ENCODE results near the gene LIPE.

LIPE gene

GRCh38 chr19:42442833-42443232 is 15.6 kb upstream of the LIPE start, which contains the start of gene CXCL17:
Gene CXCL17, minus strand, starts transcription at chr19:42442946. Its CDS starts 114 bp downstream, at chr19:42442832.
- DNase-seq = no peak

- peak; percentile 24 for DNase-seq
These were observed 13.9 kb upstream of the LIPE start for GRCh38 chr19:42441049-42441445.

GRCh38 chr19:42440357-42441048 is 13.3 kb upstream of the LIPE start:
- DNase-seq = peak; percentile 71

DNA sequence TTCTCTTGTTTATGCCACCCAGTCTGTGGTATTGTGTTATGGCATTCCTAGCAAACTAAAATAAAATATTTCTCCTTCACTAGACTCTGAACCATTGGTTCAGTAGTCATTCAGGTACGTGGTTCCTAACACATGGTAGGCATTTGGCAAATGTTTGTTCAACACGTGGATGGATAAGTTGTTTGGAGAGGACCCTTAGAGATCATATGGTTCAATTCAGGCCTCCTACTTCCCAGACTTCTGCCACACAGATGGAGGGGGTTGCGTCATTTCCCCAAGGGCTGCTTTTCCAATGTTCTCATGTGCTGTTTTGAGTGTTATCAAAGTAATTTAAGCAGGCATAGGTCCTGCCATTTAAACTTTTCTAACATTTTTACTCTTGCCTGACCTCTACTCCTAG is 8.8 kb upstream of the LIPE start:
- DNase-seq = no peak

GRCh38 chr19:42435316-42435715 is 8.1 kb upstream of the LIPE start:
- no peak for DNase-seq

GRCh38 chr19:42433503-42434260 is 6.5 kb upstream of the LIPE start:
- DNase-seq = peak; percentile 54

DNA sequence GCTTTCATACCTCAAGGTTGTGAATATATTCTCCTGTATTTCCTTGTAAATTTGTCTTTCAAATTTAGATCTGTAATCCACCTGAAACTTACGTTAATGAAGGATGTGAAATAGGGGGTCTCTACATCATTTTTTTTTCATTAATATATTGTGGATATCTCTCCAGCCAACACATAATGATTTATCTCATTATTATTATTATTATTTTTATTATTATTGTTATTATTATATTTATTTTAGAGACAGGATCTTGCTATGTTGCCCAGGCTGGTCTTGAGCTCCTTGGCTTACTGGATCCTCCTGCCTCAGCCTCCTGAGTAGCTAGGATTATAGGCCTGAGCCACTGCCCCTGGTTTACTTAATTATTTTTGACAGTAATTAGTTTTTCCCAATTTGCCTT is 4.3 kb upstream of the LIPE start:
- no peak for DNase-seq

DNA sequence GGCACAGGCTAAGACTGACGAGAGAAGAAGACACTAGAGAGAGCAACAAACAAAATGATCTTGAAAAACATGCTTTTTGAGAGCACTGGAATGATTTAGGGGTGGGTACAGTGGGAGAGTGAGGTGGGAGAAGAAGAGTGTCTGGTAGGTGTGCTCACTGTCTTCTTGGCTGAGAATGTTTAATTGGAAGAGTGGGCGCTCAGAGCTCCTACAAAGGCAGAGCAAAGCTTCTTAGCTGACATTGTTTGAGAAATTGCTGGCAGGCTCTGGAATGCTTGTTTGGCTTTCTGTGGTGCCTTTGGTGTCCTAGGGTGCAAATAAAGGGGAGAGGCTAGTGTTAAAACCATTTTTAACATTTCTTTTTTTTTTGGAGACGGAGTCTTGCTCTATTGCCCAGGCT is 1.5 kb upstream of the LIPE start:
- no peak for DNase-seq

GRCh38 chr19:42426643-42427042 is 545 bp downstream of the LIPE start:
- no peak for DNase-seq

DNA sequence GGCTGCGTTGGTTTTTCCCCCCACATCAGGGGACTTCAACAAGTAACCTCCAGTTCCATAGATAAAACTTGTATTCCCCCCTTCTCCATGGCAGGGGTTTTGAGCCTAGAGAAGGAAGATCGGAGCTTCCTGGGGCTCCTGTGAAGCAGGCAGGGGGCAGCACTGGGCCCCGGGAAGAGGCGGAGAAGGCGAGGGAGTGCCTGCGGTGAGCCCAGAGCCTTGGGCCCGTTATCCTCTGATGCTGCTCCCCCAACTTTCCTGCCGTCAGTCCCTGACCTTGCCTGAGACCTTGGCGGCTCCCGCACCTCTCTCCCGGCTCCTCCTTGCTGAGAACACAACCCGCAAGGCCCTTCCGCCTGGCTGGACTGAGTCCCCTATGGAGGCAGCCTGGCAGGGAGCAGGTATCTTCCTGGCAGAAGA is 2.5 kb downstream of the LIPE start:
- DNase-seq = no peak

DNA sequence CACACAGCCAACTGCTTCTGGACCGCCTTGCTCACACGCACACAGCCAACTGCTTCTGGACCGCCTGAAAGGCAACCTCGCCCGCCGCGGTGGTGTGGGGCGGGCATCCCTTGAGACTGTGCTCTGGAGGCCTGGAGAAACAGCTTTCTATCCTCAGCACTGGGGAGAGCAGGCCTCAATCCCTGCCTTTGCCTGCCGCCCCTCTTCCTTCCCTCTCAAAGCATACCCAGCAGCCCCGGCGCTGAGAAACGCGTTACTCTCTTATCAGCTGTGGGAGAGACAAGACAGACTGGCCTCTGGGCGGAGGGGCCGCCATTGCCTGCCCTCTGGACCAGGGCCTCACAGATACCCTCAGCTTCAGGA is 2.9 kb downstream of the LIPE start:
- DNase-seq = no peak

DNA sequence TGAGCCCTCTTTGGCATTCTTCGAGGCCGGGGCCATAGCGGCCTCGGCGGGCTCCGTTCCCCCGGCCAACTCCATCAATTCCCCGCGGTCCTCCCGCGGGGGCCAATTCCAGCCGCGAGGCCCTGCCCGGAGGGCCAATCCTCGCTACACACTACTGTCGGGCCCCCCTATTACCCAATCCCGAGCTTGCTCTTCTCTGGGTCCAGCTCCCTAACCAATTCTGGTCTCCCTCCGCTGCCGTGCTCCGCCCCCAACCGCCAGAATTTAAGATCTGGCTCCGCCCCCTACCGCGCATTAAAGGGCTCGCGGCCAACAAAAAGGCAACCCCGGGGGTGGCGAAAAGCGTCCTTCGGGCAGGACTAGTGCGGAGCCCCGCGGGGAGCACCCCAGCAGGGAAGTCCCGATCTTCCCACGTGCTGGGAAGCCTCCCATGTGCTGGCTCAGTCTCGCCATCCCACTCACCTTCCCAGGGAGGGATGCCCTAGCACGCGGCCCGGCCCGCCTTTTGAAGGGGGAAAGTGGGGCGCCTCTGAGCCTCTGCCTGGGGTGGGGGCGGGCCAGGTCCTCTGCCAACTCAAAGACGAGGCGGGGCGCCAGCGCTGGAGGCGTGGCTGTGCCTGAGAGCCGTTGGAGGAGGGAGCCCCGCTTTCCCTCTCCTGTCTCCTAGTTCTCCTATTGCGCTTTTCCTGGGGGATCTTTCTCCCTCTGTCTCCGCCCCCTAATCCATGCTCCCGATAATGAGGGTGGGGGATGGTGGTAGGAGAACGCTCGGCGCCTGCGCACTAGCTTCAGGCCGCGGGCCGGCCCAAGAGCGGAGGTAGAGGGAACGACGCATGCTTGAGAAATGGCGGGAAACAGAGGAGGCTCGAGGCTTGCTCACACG is 3.5 kb downstream of the LIPE start:
- DNase-seq = peak; percentile 75

- DNase-seq = no peak
These were observed 4.2 kb downstream of the LIPE start for GRCh38 chr19:42422901-42423461.

GRCh38 chr19:42422092-42422900 is 4.9 kb downstream of the LIPE start:
- DNase-seq = no peak

DNA sequence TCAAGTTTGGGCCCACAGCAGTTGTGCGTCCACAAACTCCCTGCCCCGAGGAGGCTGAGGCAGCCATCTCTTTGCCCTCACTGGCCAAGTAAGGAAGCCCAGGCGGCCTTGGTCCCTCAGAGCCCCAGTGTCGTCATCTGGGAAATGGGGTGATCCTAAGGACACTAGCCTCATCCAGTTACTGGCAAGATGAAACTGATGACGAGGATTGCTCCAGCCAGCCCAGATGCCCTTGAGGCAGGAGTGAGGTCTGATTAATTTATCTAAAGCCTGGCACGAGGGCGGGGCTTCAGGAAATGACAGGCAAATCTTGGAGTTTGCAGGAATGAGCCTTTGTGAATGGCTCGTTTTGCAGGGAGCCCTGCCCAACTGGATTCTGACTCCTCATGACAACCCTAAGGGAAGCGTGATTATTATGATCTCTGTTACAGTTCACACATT is 5.6 kb downstream of the LIPE start:
- no peak for DNase-seq

DNA sequence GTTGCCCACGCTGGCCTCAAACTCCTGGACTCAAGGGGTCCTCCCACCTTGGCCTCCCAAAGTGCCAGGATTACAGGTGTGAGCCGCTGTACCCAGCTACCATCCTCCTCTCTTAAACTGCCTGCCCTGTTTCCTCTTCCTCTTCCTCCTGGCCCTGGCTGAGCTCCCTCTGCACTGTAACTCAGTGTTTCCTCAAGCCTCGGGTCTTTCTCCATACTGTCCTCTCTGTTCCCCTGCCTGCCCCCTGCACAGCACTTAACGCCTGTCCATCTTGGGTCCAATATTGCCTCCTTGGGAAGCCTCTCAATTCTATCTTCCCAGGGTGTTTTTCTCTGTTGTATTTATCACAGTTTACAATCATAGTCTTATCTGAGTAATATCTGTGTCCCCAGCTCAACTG is 6.1 kb downstream of the LIPE start:
- DNase-seq = no peak

- peak; percentile 57 for DNase-seq
These were observed 7.1 kb downstream of the LIPE start for GRCh38 chr19:42420055-42420544.

GRCh38 chr19:42419309-42419708 is 7.9 kb downstream of the LIPE start:
- DNase-seq = no peak

DNA sequence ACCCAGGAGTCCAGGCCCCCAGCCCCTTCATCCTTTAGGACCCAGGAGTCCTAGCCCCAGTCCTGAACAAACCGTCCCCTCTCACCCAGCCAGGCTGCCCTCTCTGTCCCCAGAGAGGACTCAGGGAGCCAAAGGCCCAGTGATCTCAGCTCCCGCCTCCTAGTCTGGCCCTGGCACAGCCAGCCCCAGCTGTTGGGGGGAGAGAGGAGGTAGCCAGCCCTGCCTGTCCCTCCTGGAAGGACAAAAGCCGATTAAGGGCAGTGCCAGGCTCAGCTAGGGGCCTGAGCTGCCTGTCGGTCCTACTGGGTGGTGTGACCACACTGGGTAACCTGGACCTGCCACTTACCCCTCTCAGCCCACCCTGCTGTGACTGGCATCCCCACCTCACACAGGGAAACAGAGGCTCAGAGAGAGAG is 14.5 kb downstream of the LIPE start:
- DNase-seq = no peak

DNA sequence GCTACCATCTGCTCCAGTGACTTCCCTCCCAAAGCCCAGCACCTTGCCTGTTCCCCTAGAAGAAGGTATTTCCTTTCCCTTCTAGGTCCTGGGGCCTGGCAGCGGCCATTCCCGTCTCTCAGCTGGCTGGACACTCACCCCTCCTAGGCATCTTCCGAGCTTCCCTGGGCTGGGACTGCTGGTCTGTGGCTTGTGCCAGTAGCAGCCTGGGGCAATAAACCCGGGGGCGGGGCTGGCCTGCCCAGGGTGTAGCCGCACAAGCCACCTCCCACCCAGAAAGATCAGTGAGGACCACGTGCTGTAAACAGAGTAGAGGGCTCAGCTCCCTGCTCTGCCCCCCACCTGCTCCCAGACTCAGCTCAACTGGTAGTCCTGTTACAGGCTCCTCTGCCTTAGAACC is 15.0 kb downstream of the LIPE start:
- no peak for DNase-seq

- DNase-seq = no peak
These were observed 15.5 kb downstream of the LIPE start for GRCh38 chr19:42411581-42412178.

GRCh38 chr19:42410371-42410770 is 16.8 kb downstream of the LIPE start:
- no peak for DNase-seq

Data from inflammatory macrophage treated with lipopolysaccharide for 4 hours (primary cell).